ENCODE measurements around the gene WT1.

WT1 gene

DNA sequence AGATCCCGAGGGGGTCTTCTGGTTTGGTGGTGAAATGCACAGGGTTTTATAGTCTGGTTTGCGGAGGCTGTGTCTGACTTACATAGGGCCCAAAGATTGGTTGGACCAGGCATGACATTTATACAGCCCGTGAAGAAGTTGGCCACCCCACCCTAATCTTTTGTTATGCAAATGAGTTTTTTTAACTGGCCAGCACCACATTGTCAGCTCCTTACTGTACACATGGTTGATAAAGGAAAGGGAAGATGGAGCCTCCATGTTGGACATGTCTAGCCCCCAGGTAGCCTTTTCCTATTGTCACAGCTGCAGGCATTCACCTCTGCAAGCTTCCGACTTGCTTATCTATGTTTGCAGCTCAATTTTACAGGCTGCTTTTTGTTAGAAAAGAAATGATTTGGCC, 70.1 kb downstream of the WT1 start:
- TF ChIP-seq GATA2 (IDR thresholded peaks at IDR 0.05; ENCODE audit: low read depth, low read length) (no peak), GATA3 (IDR thresholded peaks at IDR 0.05; ENCODE audit: low read depth, low read length) (no peak)

DNA sequence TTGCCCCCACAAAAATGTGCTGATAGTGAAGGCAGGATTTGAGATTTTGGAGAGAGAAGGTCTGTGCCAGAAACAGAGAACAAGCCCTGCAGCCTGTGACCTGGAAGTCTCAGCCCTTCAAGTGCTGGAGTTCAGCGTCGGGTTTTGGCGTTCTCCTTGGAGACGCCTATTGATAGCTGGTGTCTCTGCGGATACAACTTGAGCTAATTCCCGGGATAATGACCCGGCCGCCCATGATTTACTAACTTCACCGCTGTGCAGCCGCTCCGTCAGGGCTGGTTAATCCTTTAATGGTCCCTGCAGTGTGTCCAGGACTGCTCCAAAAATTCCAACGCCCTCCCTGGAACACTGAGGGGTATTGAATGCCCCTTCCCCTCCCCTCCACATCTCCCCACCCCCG, 76.6 kb downstream of the WT1 start:
- no peak for TF ChIP-seq GATA2 (IDR thresholded peaks at IDR 0.05; ENCODE audit: low read depth, low read length)
- no peak for TF ChIP-seq GATA3 (IDR thresholded peaks at IDR 0.05; ENCODE audit: low read depth, low read length)

DNA sequence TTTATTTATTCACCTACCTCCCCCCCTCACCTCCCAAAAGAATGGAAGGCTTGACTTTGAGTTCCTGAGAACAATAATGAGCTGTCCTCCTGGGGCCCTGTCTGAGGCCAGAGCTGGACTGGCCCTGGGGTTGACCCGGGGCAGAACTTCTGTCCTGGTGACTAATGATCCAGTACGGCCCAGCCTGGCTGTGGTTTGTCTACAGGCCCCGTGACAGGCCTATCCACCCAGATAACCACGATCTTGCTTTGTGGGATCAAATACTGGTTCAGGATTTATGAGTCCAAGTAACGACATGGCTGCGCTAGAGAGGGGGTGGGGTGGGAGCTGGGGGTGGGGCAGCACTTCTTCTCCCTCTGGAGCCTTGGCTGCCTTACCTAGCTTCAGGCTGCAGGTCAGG, 81.5 kb downstream of the WT1 start:
- TF ChIP-seq GATA2 (IDR thresholded peaks at IDR 0.05; ENCODE audit: low read depth, low read length) (no peak), GATA3 (IDR thresholded peaks at IDR 0.05; ENCODE audit: low read depth, low read length) (no peak)

DNA sequence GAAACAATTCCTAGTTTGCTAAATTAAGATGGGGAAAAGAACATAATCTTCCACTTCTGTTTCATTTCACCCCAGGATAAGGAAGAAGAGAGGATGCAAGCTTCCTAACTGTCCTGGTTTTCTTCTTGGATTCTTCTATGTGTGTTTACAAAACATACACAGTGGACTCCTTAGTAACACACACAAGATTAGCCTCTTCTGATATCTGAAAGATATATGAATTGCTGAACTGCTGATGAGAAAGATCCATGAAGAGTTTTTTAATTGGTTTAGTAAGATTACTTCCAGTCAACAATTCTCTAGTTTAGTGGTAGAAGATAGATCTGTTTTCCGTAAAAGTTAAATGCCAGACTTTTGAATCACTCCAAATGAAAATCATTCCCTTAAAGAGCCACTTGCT, 86.8 kb downstream of the WT1 start:
- TF ChIP-seq GATA2 (IDR thresholded peaks at IDR 0.05; ENCODE audit: low read depth, low read length) = no peak
- no peak for TF ChIP-seq GATA3 (IDR thresholded peaks at IDR 0.05; ENCODE audit: low read depth, low read length)

DNA sequence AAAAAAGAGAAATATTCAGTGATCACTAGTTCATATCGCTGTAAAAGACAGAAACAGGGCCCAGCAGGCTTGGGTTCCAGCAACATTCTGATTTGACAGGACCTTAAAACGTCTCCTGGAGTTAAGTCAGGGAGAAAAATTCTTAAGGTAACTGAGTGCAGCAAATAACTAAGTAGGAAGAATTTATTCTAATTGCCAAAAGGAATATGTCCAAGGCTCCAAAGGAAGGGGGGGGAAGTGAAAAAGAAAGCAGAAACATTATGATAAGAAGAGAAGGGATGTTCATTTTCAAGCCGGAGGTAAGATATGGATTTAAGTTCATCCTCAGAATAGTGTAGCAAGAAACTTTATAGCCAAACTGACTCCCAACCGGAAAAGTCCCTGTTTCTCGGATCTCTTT, 90.4 kb downstream of the WT1 start:
- TF ChIP-seq GATA3 (IDR thresholded peaks at IDR 0.05; ENCODE audit: low read depth, low read length) (no peak), GATA2 (IDR thresholded peaks at IDR 0.05; ENCODE audit: low read depth, low read length) (no peak)

- no peak for TF ChIP-seq GATA3 (IDR thresholded peaks at IDR 0.05; ENCODE audit: low read depth, low read length)
- TF ChIP-seq GATA2 (IDR thresholded peaks at IDR 0.05; ENCODE audit: low read depth, low read length) = no peak
These were observed 91.9 kb downstream of the WT1 start for GRCh38 chr11:32343325-32344008.

GRCh38 chr11:32341620-32342613, 93.4 kb downstream of the WT1 start:
- TF ChIP-seq GATA2 (IDR thresholded peaks at IDR 0.05; ENCODE audit: low read depth, low read length) (no peak), GATA3 (IDR thresholded peaks at IDR 0.05; ENCODE audit: low read depth, low read length) (no peak)

DNA sequence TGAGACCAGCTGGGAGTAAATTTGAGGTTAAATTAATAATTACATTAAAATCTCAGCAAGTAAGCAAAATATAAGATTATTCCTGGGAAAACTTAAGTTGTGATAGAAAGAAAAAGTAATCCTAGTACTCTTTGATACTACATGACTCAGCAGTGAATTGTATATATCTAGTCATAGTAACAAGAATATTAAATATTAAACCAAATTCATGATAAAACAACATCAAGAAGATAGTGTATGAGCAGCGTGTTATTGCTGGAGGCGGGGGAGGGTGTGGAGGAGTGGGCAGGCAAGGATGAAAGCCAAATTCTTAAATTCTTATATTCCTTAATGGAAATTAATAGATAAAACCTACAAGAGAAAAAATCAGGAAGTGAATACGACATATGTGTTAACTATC, 95.2 kb downstream of the WT1 start:
- TF ChIP-seq GATA3 (IDR thresholded peaks at IDR 0.05; ENCODE audit: low read depth, low read length) (no peak), GATA2 (IDR thresholded peaks at IDR 0.05; ENCODE audit: low read depth, low read length) (no peak)

Measured in SH-SY5Y (cell line).